HFF-Myc (cell line): ENCODE results near the gene OCRL.

Experiments used
- DNase-seq: peaks from one replicate; pipeline ENCODE4 v3.0.0-alpha.2; 2011; ENCODE audit warnings: low read depth; ENCODE audit errors: extremely low read depth
- H3K4me3 ChIP-seq: replicated peaks from 2 replicates; pipeline ENCODE4 v1.5.1; 2011; ENCODE audit warnings: low read depth, mild to moderate bottlenecking, control low read depth, low read length
- CTCF ChIP-seq: IDR thresholded peaks from 2 replicates; pipeline ENCODE4 v1.5.1; 2012; ENCODE audit warnings: mild to moderate bottlenecking, low read depth, low read length, control low read depth; ENCODE audit errors: missing control alignments

OCRL gene

GRCh38 chrX:129497146-129497843 is 42.8 kb upstream of the OCRL start:
- DNase-seq = no peak
- H3K4me3 ChIP-seq = no peak overlapping the region
- TF ChIP-seq CTCF = no peak

GRCh38 chrX:129510331-129510730 is 29.7 kb upstream of the OCRL start:
- no peak for TF ChIP-seq CTCF
- H3K4me3 ChIP-seq = no peak overlapping the region
- DNase-seq = no peak

GRCh38 chrX:129511689-129512088 is 28.4 kb upstream of the OCRL start:
- no peak for DNase-seq
- no peak for TF ChIP-seq CTCF
- H3K4me3 ChIP-seq = no peak overlapping the region

- H3K4me3 ChIP-seq = no peak overlapping the region
- TF ChIP-seq CTCF = no peak
Observed at GRCh38 chrX:129512409-129512808, 27.6 kb upstream of the OCRL start.

GRCh38 chrX:129516402-129516801 is 23.7 kb upstream of the OCRL start:
- no peak for DNase-seq
- H3K4me3 ChIP-seq = no peak overlapping the region
- no peak for TF ChIP-seq CTCF

More at GRCh38 chrX:129512409-129512808, 27.6 kb upstream of the OCRL start:
- DNase-seq = no peak

- no peak overlapping the region for H3K4me3 ChIP-seq
- no peak for TF ChIP-seq CTCF
- no peak for DNase-seq
Observed at GRCh38 chrX:129520151-129520550, 19.9 kb upstream of the OCRL start.
